ENCODE data around the gene C2CD2.

GRCh38 chr21:41884501-41885030 is 69.3 kb downstream of the C2CD2 start:
- TF ChIP-seq POLR2A (IDR thresholded peaks at IDR 0.05; ENCODE audit: low read depth, low read length) (no peak), POLR2AphosphoS5 (IDR thresholded peaks at IDR 0.05; ENCODE audit: low read depth, low read length) (no peak), TAF1 (IDR thresholded peaks at IDR 0.05; ENCODE audit: borderline replicate concordance, low read depth, low read length) (no peak)

Measured in GM12892 (cell line).